HCT116 (cell line): ENCODE measurements around the gene TSPAN5. TPM values are rescaled to one million over a fixed set of nuclear protein-coding genes. Genes with fewer than 3 reads are reported as not detected.
A peak's percentile ranks its signal among the peaks of the same experiment; 100 is the strongest.

Experiments used
- ATAC-seq: fragments of 200-7000 bp; cut with Tn5 transposase; 2 replicates; pipeline ENCODE4 v1.9.1; 2020; ENCODE audit warnings: mild to moderate bottlenecking, moderate library complexity
- BruUV-seq: library from RNA; stranded (reverse); fragments of 400-500 nt; replicated peaks from 2 replicates; lab custom pipeline; 2021; lab: Mats Ljungman, UMichigan
- CTCF ChIA-PET: fragments of 300-600 bp; sonication (Branson Sonifier 250); formaldehyde crosslinking; loops from one replicate; lab custom pipeline; 2021; ENCODE audit warnings: antibody characterized with exemption; lab: Charles Lee
- POLR2A ChIA-PET: fragments of 300-600, 350-600 bp; sonication (Branson Sonifier 250); formaldehyde crosslinking; loops from one replicate; lab custom pipeline; 2021; ENCODE audit warnings: antibody characterized with exemption; lab: Charles Lee
- RAD21 ChIA-PET, 2 experiments: fragments of 300-600 bp; sonication (Branson Sonifier 250); formaldehyde crosslinking; loops; one replicate each; lab custom pipeline; 2023; ENCODE audit warnings: low total read pairs in 2 of 2; ENCODE audit not compliant: uncharacterized antibody in 2 of 2, unreplicated experiment in 2 of 2, low non-redundant PET in 1 of 2; lab: Charles Lee
- DNase-seq: peaks from one replicate; pipeline ENCODE4 v3.0.0-alpha.2; 2010; ENCODE audit warnings: low read depth, low spot score
- H2AFZ ChIP-seq: fragments of 200-600 bp; shearing (Covaris generic), sonication (generic); 2 replicates; pipeline ENCODE4 v1.6.1; 2017; ENCODE audit warnings: low read depth, mixed run types, mixed read lengths, antibody characterized with exemption, low read length; ENCODE audit not compliant: poor library complexity, severe bottlenecking
- H3K27ac ChIP-seq: 2 replicates; pipeline ENCODE4 v1.5.1; 2012; ENCODE audit warnings: low read depth, low read length
- H3K27me3 ChIP-seq: fragments of 200-600 bp; sonication (generic); 2 replicates; pipeline ENCODE4 v1.6.1; 2016; ENCODE audit warnings: mixed run types, low read length, mixed read lengths; ENCODE audit not compliant: insufficient read depth
- H3K36me3 ChIP-seq, 2 experiments: fragments of 200-500 bp in 1 of 2; fragments of 200-600 bp in 1 of 2; sonication (Bioruptor generic) in 1 of 2; sonication (generic) in 1 of 2; 2 replicates each; pipeline versions ENCODE4 v1.5.1 to v1.6.1; 2014 to 2016; ENCODE audit warnings: low read length in 2 of 2, inconsistent platforms in 1 of 2, mixed read lengths in 1 of 2, mixed run types in 1 of 2; ENCODE audit not compliant: insufficient read depth in 2 of 2, control insufficient read depth in 1 of 2
- H3K4me1 ChIP-seq, 2 experiments: fragments of 200-600 bp in 1 of 2; sonication (generic) in 1 of 2; 2 replicates each; pipeline versions ENCODE4 v1.5.1 to v1.6.1; 2012 to 2017; ENCODE audit warnings: low read length in 2 of 2, inconsistent platforms in 1 of 2, mild to moderate bottlenecking in 1 of 2, mixed read lengths in 1 of 2, mixed run types in 1 of 2, moderate library complexity in 1 of 2; ENCODE audit not compliant: insufficient read depth in 2 of 2, control insufficient read depth in 1 of 2
- H3K4me2 ChIP-seq: fragments of 200-600 bp; sonication (generic); 2 replicates; pipeline ENCODE4 v1.6.1; 2017; ENCODE audit warnings: mixed run types, low read length, mixed read lengths
- H3K4me3 ChIP-seq, 2 experiments: fragments of 200-600 bp in 1 of 2; sonication (generic) in 1 of 2; replicated peaks in 1 of 2; 2 replicates each; pipeline ENCODE4 v1.5.1; 2011 to 2016; ENCODE audit warnings: low read length in 2 of 2, control low read depth in 1 of 2, low read depth in 1 of 2, mild to moderate bottlenecking in 1 of 2, mixed read lengths in 1 of 2, mixed run types in 1 of 2
- H3K79me2 ChIP-seq: fragments of 200-600 bp; sonication (generic); 2 replicates; pipeline ENCODE4 v1.6.1; 2017; ENCODE audit warnings: mild to moderate bottlenecking, mixed run types, low read length, moderate library complexity, mixed read lengths; ENCODE audit not compliant: insufficient read depth
- H3K9ac ChIP-seq: fragments of 200-600 bp; sonication (generic); 2 replicates; pipeline ENCODE4 v1.6.1; 2016; ENCODE audit warnings: low read length, mixed read lengths
- H3K9me2 ChIP-seq: fragments of 200-600 bp; sonication (generic), shearing (Covaris generic); 2 replicates; pipeline ENCODE4 v1.6.1; 2017; ENCODE audit warnings: mixed run types, mild to moderate bottlenecking, moderate library complexity; ENCODE audit not compliant: insufficient read depth
- H3K9me3 ChIP-seq, 2 experiments: fragments of 200-500 bp in 1 of 2; fragments of 200-600 bp in 1 of 2; sonication (Bioruptor generic) in 1 of 2; sonication (generic) in 1 of 2; 2 replicates each; pipeline ENCODE4 v1.6.1; 2014 to 2017; ENCODE audit warnings: low read length in 2 of 2, mixed read lengths in 2 of 2, inconsistent platforms in 1 of 2, low read depth in 1 of 2, mild to moderate bottlenecking in 1 of 2, mixed run types in 1 of 2, moderate library complexity in 1 of 2; ENCODE audit not compliant: control insufficient read depth in 1 of 2, insufficient read depth in 1 of 2
- H4K20me1 ChIP-seq: fragments of 200-600 bp; sonication (generic), shearing (Covaris generic); 2 replicates; pipeline ENCODE4 v1.6.1; 2017; ENCODE audit warnings: mixed run types, mild to moderate bottlenecking, moderate library complexity; ENCODE audit not compliant: insufficient read depth
- CEBPB ChIP-seq: IDR thresholded peaks from 2 replicates; pipeline ENCODE4 v1.6.1; 2012; ENCODE audit warnings: low read depth
- EGR1 ChIP-seq: IDR thresholded peaks from 2 replicates; pipeline ENCODE4 v1.6.1; 2012; ENCODE audit warnings: low read depth
- ELF1 ChIP-seq: IDR thresholded peaks from 2 replicates; pipeline ENCODE4 v1.6.1; 2012; ENCODE audit warnings: low read depth, borderline replicate concordance
- EZH2 ChIP-seq: fragments of 200-600 bp; sonication (generic); IDR thresholded peaks from 2 replicates; pipeline ENCODE4 v1.6.1; 2017; ENCODE audit warnings: antibody characterized with exemption, mixed run types
- EZH2phosphoT487 ChIP-seq: fragments of 200-600 bp; IDR thresholded peaks from 2 replicates; pipeline ENCODE4 v1.6.1; 2018; ENCODE audit warnings: antibody characterized with exemption, borderline replicate concordance
- JUND ChIP-seq: IDR thresholded peaks from 2 replicates; pipeline ENCODE4 v1.6.1; 2012
- MAX ChIP-seq: IDR thresholded peaks from 2 replicates; pipeline ENCODE4 v1.6.1; 2012
- POLR2A ChIP-seq: IDR thresholded peaks from 2 replicates; pipeline ENCODE4 v1.7.0; 2011; ENCODE audit warnings: borderline replicate concordance; ENCODE audit not compliant: insufficient read depth, insufficient read length; ENCODE audit errors: extremely low read depth
- POLR2AphosphoS5 ChIP-seq: IDR thresholded peaks from 2 replicates; pipeline ENCODE4 v1.6.1; 2011; ENCODE audit warnings: mild to moderate bottlenecking, low read depth, low read length, moderate library complexity
- SIN3A ChIP-seq: IDR thresholded peaks from 2 replicates; pipeline ENCODE4 v1.6.1; 2012; ENCODE audit warnings: low read depth
- YY1 ChIP-seq: IDR thresholded peaks from 2 replicates; pipeline ENCODE4 v1.6.1; 2011; ENCODE audit warnings: low read length, low read depth, moderate library complexity, mild to moderate bottlenecking; ENCODE audit not compliant: insufficient replicate concordance; ENCODE audit errors: extremely low read depth
- ZNF274 ChIP-seq: fragments of 200-500 bp; sonication (Bioruptor generic); IDR thresholded peaks from 2 replicates; pipeline ENCODE4 v1.6.1; 2014; ENCODE audit warnings: mild to moderate bottlenecking, low read depth, low read length, inconsistent platforms
- intact Hi-C: fragments of 100-400 bp; cut with micrococcal nuclease; formaldehyde crosslinking; loops from 2 replicates; pipeline ENCODE4 v1.10.0; 2022
- total RNA-seq: library from RNA; stranded (reverse); gene quantifications from one replicate; pipeline ENCODE4 v1.2.1, GENCODE V29; 2021; ENCODE audit not compliant: unreplicated experiment

Gene TSPAN5
- total RNA-seq, 1 experiment from 2014 or later: 56.8 TPM

GRCh38 chr4:98664959-98665358 is 6.5 kb upstream of the TSPAN5 start:
- no TSS peak for BruUV-seq
- H3K4me1 ChIP-seq: peaks cover 36 to 39% of the 10 kb centered on the region in 2 experiments
- ATAC-seq (no peak), DNase-seq (no peak)
- no peaks in the 10 kb centered on the region for H4K20me1 ChIP-seq
- no peak overlapping the region for H3K9ac ChIP-seq
- RAD21 ChIA-PET: no interaction called here
- no peaks in the 10 kb centered on the region for H3K27me3 ChIP-seq
- H3K79me2 ChIP-seq: peaks cover 5% of the 10 kb centered on the region; the same call in 1 of the 2 replicates
- peaks cover 0 to 13% of the 10 kb centered on the region in 2 experiments; a peak in 1 of 4 replicates for H3K9me3 ChIP-seq
- H3K9me2 ChIP-seq: no peaks in the 10 kb centered on the region
- H3K4me3 ChIP-seq: no peak overlapping the region
- no peak overlapping the region for H3K4me2 ChIP-seq
- no peak overlapping the region for H2AFZ ChIP-seq
- H3K27ac ChIP-seq: no peak overlapping the region
- POLR2A ChIA-PET: no interaction called here
- TF ChIP-seq EGR1 (no peak), JUND (no peak), YY1 (no peak), POLR2AphosphoS5 (no peak)
- H3K36me3 ChIP-seq: no peaks in the 10 kb centered on the region
- CTCF ChIA-PET: no interaction called here
- intact Hi-C loops: no loop called here

- intact Hi-C loops: no loop called here
- no peak for TF ChIP-seq ZNF274
- no peak for TF ChIP-seq POLR2A
- TF ChIP-seq YY1: no peak
- no peak for TF ChIP-seq CEBPB
- TF ChIP-seq EZH2: no peak
- TF ChIP-seq SIN3A: no peak
- no peak for TF ChIP-seq EZH2phosphoT487
- no peak for TF ChIP-seq ELF1
- TF ChIP-seq MAX: no peak
- TF ChIP-seq, all 23 proteins: peak for 0
- no peaks in the 10 kb centered on the region for H3K27me3 ChIP-seq
- BruUV-seq: no TSS peak
- ChIA-PET POLR2A (no interaction called here), RAD21 (no interaction called here), CTCF (no interaction called here)
- no peak overlapping the region for H2AFZ ChIP-seq
- peak overlapping the region; percentile 68 for H3K27ac ChIP-seq
- ATAC-seq (no peak), DNase-seq (no peak)
- no peak overlapping the region for H3K9ac ChIP-seq
- H3K4me1 ChIP-seq: peaks cover 42 to 50% of the 10 kb centered on the region in 2 experiments
- peaks cover 11% of the 10 kb centered on the region for H3K79me2 ChIP-seq
- H4K20me1 ChIP-seq: no peaks in the 10 kb centered on the region
- H3K4me3 ChIP-seq: no peak overlapping the region
- H3K9me2 ChIP-seq: no peaks in the 10 kb centered on the region
- peak overlapping the region; percentile 88 for H3K4me2 ChIP-seq
- H3K36me3 ChIP-seq: no peaks in the 10 kb centered on the region
- H3K9me3 ChIP-seq: peaks cover 0 to 13% of the 10 kb centered on the region in 2 experiments; a peak in 1 of 4 replicates
Measured at GRCh38 chr4:98663226-98664006, 5.0 kb upstream of the TSPAN5 start.
